Caco-2 (cell line): Measurements from ENCODE around the gene DESI2. TPM values are rescaled to one million over a fixed set of nuclear protein-coding genes. Genes with fewer than 3 reads are reported as not detected.
"Not testable (repeated sequence)": the region's sequence is repeated elsewhere in the genome, so short reads cannot be mapped to it uniquely, and the experiment has no call there.

Source experiments
- BruUV-seq: library from RNA; stranded (reverse); fragments of 400-500 nt; replicated peaks from 2 replicates; lab custom pipeline; 2021; lab: Mats Ljungman, UMichigan
- CTCF ChIA-PET: fragments of 300-600 bp; sonication (Branson Sonifier 250); formaldehyde crosslinking; loops from one replicate; lab custom pipeline; 2022; ENCODE audit warnings: antibody characterized with exemption; lab: Charles Lee
- POLR2A ChIA-PET: fragments of 300-600 bp; sonication (Branson Sonifier 250); formaldehyde crosslinking; loops from one replicate; lab custom pipeline; 2022; ENCODE audit warnings: antibody characterized with exemption; lab: Charles Lee
- DNase-seq, 2 experiments: peaks; one replicate each; pipeline versions ENCODE4 v3.0.0 to v3.0.0-alpha.2; 2020 to 2022
- H3K27me3 ChIP-seq: replicated peaks from 2 replicates; pipeline ENCODE4 v1.6.0; 2011; ENCODE audit warnings: low read length; ENCODE audit not compliant: control insufficient read depth, insufficient read depth
- H3K36me3 ChIP-seq: 2 replicates; pipeline ENCODE4 v1.5.1; 2011; ENCODE audit warnings: low read length; ENCODE audit not compliant: control insufficient read depth, insufficient read depth
- H3K4me1 ChIP-seq: fragments of 250-450 bp; sonication (Bioruptor Pico); 2 replicates; pipeline ENCODE4 v1.5.1; 2020; ENCODE audit warnings: mild to moderate bottlenecking
- H3K4me3 ChIP-seq: 2 replicates; pipeline ENCODE4 v1.5.1; 2011; ENCODE audit warnings: low read depth, mild to moderate bottlenecking, control low read depth, low read length
- H3K9me3 ChIP-seq: fragments of 250-450 bp; sonication (Bioruptor Pico); 2 replicates; pipeline ENCODE4 v1.5.1; 2020; ENCODE audit warnings: mild to moderate bottlenecking, moderate library complexity
- H3K27ac Mint-ChIP-seq: one replicate; pipeline ENCODE4 v1.8.0; 2022; ENCODE audit warnings: mixed read lengths; ENCODE audit not compliant: unreplicated experiment
- H3K27me3 Mint-ChIP-seq: one replicate; pipeline ENCODE4 v1.8.0; 2022; ENCODE audit warnings: mixed read lengths; ENCODE audit not compliant: insufficient read depth, unreplicated experiment
- H3K36me3 Mint-ChIP-seq: one replicate; pipeline ENCODE4 v1.8.0; 2022; ENCODE audit warnings: mild to moderate bottlenecking, mixed read lengths; ENCODE audit not compliant: insufficient read depth, unreplicated experiment
- H3K4me1 Mint-ChIP-seq: one replicate; pipeline ENCODE4 v1.8.0; 2022; ENCODE audit warnings: low read depth, mixed read lengths; ENCODE audit not compliant: unreplicated experiment
- H3K4me3 Mint-ChIP-seq: one replicate; pipeline ENCODE4 v1.8.0; 2022; ENCODE audit warnings: mild to moderate bottlenecking, moderate library complexity, mixed read lengths; ENCODE audit not compliant: unreplicated experiment
- H3K9me3 Mint-ChIP-seq: one replicate; pipeline ENCODE4 v1.8.0; 2022; ENCODE audit warnings: mixed read lengths; ENCODE audit not compliant: unreplicated experiment
- intact Hi-C: fragments of 100-400 bp; cut with micrococcal nuclease; formaldehyde crosslinking; loops from one replicate; pipeline ENCODE4 v1.10.0; 2022; ENCODE audit not compliant: unreplicated experiment
- total RNA-seq: library from RNA; stranded (reverse); gene quantifications from 2 replicates; pipeline ENCODE4 v1.2.3, GENCODE V29; 2022
- TF ChIP-seq, protein P1 (sequence below), 2 experiments: fragments of 200-600 bp in 1 of 2; IDR thresholded peaks; 1 replicate in 1 of 2; 2 replicates in 1 of 2; pipeline versions ENCODE4 v1.5.1 to v1.8.0; 2011 to 2022; ENCODE audit warnings: antibody characterized with exemption in 1 of 2, control low read depth in 1 of 2, inconsistent platforms in 1 of 2, low read depth in 1 of 2, low read length in 1 of 2, mild to moderate bottlenecking in 1 of 2, moderate library complexity in 1 of 2; ENCODE audit not compliant: insufficient read depth in 1 of 2, severe bottlenecking in 1 of 2, unreplicated experiment in 1 of 2

Gene DESI2
- total RNA-seq, 1 experiment from 2014 or later: 47.7 TPM

DNA sequence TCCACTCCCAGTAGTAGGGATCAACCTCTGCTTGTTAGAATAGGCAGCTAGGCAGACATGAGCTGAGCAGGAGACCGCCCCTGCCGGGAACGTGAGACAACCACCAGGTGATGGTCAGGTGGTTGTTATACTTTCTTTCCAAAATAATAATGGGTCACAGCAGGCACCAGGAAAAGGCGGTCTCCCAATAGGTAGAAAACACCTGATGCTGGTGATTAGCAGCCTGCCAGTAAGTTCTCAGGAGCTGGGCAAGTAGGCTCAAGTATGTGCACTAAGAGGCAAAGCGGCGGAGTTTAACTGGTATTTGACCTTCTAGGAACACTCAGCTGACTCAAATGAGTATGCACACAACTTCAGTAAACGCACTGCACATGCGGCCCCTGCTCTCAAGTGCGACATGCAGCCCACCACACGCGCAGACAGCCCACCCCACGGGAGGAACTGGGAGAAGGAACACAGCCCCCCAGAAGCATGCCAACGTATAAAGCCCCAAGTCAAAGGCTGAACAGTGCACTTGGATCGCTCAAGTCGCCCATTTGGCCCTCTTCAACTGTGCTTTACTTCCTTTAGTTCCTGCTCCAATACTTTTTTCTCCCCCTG, 80.0 kb downstream of the DESI2 start:
- CTCF ChIA-PET: no interaction called here
- TF ChIP-seq, protein P1, sequence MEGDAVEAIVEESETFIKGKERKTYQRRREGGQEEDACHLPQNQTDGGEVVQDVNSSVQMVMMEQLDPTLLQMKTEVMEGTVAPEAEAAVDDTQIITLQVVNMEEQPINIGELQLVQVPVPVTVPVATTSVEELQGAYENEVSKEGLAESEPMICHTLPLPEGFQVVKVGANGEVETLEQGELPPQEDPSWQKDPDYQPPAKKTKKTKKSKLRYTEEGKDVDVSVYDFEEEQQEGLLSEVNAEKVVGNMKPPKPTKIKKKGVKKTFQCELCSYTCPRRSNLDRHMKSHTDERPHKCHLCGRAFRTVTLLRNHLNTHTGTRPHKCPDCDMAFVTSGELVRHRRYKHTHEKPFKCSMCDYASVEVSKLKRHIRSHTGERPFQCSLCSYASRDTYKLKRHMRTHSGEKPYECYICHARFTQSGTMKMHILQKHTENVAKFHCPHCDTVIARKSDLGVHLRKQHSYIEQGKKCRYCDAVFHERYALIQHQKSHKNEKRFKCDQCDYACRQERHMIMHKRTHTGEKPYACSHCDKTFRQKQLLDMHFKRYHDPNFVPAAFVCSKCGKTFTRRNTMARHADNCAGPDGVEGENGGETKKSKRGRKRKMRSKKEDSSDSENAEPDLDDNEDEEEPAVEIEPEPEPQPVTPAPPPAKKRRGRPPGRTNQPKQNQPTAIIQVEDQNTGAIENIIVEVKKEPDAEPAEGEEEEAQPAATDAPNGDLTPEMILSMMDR (IDR thresholded peaks at IDR 0.05; ENCODE audit: insufficient read depth in 1 of 2, low read depth in 1 of 2, low read length in 1 of 2, severe bottlenecking in 1 of 2, unreplicated experiment in 1 of 2): no peak

DNA sequence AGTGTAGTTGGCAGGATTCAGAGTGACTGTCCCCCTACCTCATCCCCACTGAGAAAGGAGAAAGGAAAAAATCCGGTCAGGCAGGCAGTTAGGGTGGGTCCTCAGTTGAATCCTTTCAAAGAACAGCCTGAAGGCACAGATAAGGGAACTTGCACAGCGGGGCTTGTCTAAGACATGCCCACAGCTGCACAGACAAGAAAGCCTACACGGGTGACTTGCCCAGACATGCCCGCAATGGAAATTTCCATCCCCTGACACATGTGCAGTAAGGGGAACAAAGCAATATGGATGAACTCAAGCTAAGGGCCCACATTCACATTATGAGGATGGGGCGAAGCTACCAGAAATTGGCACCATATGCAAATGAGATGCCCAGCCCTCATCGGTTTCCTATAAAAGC, 82.5 kb downstream of the DESI2 start:
- H3K9me3 Mint-ChIP-seq: no peaks in the 10 kb centered on the region
- intact Hi-C loops: loop anchor here (10.0 kb wide), 2 partner anchors 121 to 309 kb away; no protein-coding TSS in a partner anchor

More for the DNA sequence above, 80.0 kb downstream of the DESI2 start:
- Histone ChIP-seq H3K27me3 (no peaks in the 10 kb centered on the region), H3K4me1 (peaks cover 7% of the 10 kb centered on the region), H3K9me3 (peaks cover 8% of the 10 kb centered on the region; the same call in 1 of the 2 replicates), H3K36me3 (no peaks in the 10 kb centered on the region), H3K4me3 (no peak overlapping the region)
- peak overlapping the region; percentile 44 for H3K4me3 Mint-ChIP-seq
- BruUV-seq: no TSS peak
- H3K36me3 Mint-ChIP-seq: peaks cover 17% of the 10 kb centered on the region
- peaks cover 7% of the 10 kb centered on the region for H3K4me1 Mint-ChIP-seq
- no peaks in the 10 kb centered on the region for H3K9me3 Mint-ChIP-seq
- no peaks in the 10 kb centered on the region for H3K27me3 Mint-ChIP-seq
- intact Hi-C loops: loop anchor here (10.0 kb wide), 2 partner anchors 118 to 312 kb away; no protein-coding TSS in a partner anchor
- no peak overlapping the region for H3K27ac Mint-ChIP-seq
- no peak for DNase-seq
- POLR2A ChIA-PET: no interaction called here

DNA sequence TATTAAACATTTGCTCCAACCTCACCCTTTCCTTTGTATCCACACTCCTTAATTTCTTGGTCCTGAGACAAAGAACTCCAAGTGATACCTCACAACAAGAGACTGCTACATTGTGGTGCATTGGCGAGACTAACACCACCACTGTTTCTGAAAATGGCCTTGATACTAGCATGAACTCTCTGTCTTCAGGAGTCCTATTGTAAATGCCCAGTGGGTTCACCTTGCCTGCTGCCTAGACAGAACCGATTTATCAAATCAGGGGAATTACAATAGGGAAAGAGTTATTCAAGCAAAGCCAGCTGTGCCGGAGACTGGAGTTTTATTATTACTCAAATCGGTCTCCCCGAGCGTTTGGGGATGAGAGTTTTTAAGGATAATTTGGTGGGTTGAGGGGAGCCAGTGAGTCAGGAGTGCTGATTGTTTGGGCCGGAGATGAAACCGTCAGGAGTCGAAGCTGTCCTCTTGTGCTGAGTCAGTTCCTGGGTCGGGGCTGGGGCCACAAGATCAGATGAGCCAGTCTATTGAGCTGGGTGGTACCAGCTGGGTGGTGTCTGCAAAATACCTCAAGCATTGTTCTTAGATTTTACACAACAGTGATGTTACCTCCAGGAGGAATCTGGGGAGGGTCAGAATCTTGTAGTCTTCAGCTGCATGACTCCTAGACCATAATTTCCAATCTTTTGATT, 83.1 kb downstream of the DESI2 start:
- peaks cover 8% of the 10 kb centered on the region; the same call in 1 of the 2 replicates for H3K9me3 ChIP-seq
- H3K36me3 ChIP-seq: no peaks in the 10 kb centered on the region
- POLR2A ChIA-PET: no interaction called here
- peaks cover 13% of the 10 kb centered on the region for H3K4me1 Mint-ChIP-seq
- CTCF ChIA-PET: no interaction called here
- no peaks in the 10 kb centered on the region for H3K9me3 Mint-ChIP-seq
- H3K4me3 ChIP-seq: no peak overlapping the region
- TF ChIP-seq, protein P1 (IDR thresholded peaks at IDR 0.05; ENCODE audit: insufficient read depth in 1 of 2, low read depth in 1 of 2, low read length in 1 of 2, severe bottlenecking in 1 of 2, unreplicated experiment in 1 of 2): no peak
- H3K36me3 Mint-ChIP-seq: peaks cover 7% of the 10 kb centered on the region
- no TSS peak for BruUV-seq
- no peak overlapping the region for H3K27ac Mint-ChIP-seq
- H3K4me1 ChIP-seq: peaks cover 4% of the 10 kb centered on the region
- H3K27me3 ChIP-seq: no peaks in the 10 kb centered on the region
- no peak for DNase-seq
- intact Hi-C loops: loop anchor here (10.0 kb wide), 2 partner anchors 121 to 309 kb away; no protein-coding TSS in a partner anchor
- H3K27me3 Mint-ChIP-seq: no peaks in the 10 kb centered on the region
- H3K4me3 Mint-ChIP-seq: no peak overlapping the region

More for the DNA sequence above, 82.5 kb downstream of the DESI2 start:
- Histone ChIP-seq H3K27me3 (no peaks in the 10 kb centered on the region), H3K9me3 (peaks cover 8% of the 10 kb centered on the region; the same call in 1 of the 2 replicates), H3K36me3 (no peaks in the 10 kb centered on the region), H3K4me1 (peaks cover 7% of the 10 kb centered on the region), H3K4me3 (no peak overlapping the region)
- peaks cover 10% of the 10 kb centered on the region for H3K36me3 Mint-ChIP-seq
- TF ChIP-seq, protein P1 (IDR thresholded peaks at IDR 0.05; ENCODE audit: insufficient read depth in 1 of 2, low read depth in 1 of 2, low read length in 1 of 2, severe bottlenecking in 1 of 2, unreplicated experiment in 1 of 2): no peak
- H3K4me3 Mint-ChIP-seq: no peak overlapping the region
- DNase-seq: no peak
- ChIA-PET CTCF (no interaction called here), POLR2A (no interaction called here)
- no TSS peak for BruUV-seq
- H3K27me3 Mint-ChIP-seq: no peaks in the 10 kb centered on the region
- no peak overlapping the region for H3K27ac Mint-ChIP-seq
- H3K4me1 Mint-ChIP-seq: peaks cover 13% of the 10 kb centered on the region

DNA sequence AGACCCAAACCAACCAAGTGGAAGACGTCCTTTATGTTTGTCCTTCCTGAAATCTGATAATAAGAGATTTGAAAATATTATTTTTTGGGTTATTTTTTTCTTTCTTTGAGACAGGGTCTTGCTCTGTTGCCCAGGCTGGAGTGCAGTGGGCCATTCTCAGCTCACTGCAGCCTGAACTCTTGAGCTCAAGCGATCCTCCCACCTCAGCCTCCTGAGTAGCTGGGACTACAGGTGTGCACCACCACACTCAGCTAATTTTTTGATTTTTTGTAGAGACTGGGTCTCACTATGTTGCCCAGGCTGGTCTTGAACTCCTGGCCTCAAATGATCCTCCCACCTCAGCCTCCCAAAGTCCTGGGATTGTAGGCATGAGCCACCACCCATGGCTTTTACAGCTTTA, 86.2 kb downstream of the DESI2 start:
- H3K4me3 ChIP-seq, H3K4me1 Mint-ChIP-seq, H3K27ac Mint-ChIP-seq, BruUV-seq, H3K9me3 ChIP-seq, H3K9me3 Mint-ChIP-seq, DNase-seq, H3K27me3 Mint-ChIP-seq, CTCF ChIA-PET, H3K36me3 Mint-ChIP-seq, H3K36me3 ChIP-seq, H3K4me1 ChIP-seq, H3K27me3 ChIP-seq, H3K4me3 Mint-ChIP-seq, POLR2A ChIA-PET: not testable (repeated sequence)
- intact Hi-C loops: loop anchor here (10.0 kb wide), 2 partner anchors 124 to 306 kb away; no protein-coding TSS in a partner anchor
